SK-N-MC (cell line): ENCODE data around the gene SPSB3.

Experiments used
- EZH2 ChIP-seq: fragments of 200-600 bp; sonication (generic); IDR thresholded peaks from one replicate; pipeline ENCODE4 v1.6.1; 2017; ENCODE audit warnings: antibody characterized with exemption
- FOXP2 ChIP-seq: optimal IDR thresholded peaks from 2 replicates; pipeline ENCODE3; 2011; ENCODE audit warnings: mild to moderate bottlenecking, moderate library complexity; ENCODE audit not compliant: insufficient read depth; ENCODE audit errors: extremely low read length, control extremely low read depth
- POLR2AphosphoS5 ChIP-seq: IDR thresholded peaks from 2 replicates; pipeline ENCODE4 v1.6.1; 2012; ENCODE audit warnings: mild to moderate bottlenecking, low read depth, low read length, borderline replicate concordance

- TF ChIP-seq POLR2AphosphoS5 (no peak), EZH2 (no peak), FOXP2 (no peak)
These were observed 9.0 kb upstream of the SPSB3 start for GRCh38 chr16:1791256-1791942.
